ENCODE results near the gene FKBP8. TPM values are rescaled to one million over a fixed set of nuclear protein-coding genes. Genes with fewer than 3 reads are reported as not detected.

The FKBP8 gene
- total RNA-seq, 1 experiment from 2014 or later: 184 TPM

- H3K4me1 Mint-ChIP-seq (ENCODE audit: low read depth, unreplicated experiment): peaks cover 14% of the 10 kb centered on the region
- CTCF ChIA-PET: interaction anchor here (0.7 to 1.5 kb wide), 5 partner anchors 9 to 257 kb away, joined by 3 to 6 read pairs (median 5); no protein-coding TSS in a partner anchor
- H3K4me3 Mint-ChIP-seq (ENCODE audit: unreplicated experiment): peak overlapping the region; percentile 82
- intact Hi-C loops (cut with micrococcal nuclease; ENCODE audit: unreplicated experiment): no loop called here
- H3K27me3 Mint-ChIP-seq (ENCODE audit: insufficient read depth, unreplicated experiment): no peaks in the 10 kb centered on the region
- peak in 1 of 2 experiments; percentile 24 for TF ChIP-seq CTCF (IDR thresholded peaks at IDR 0.05; ENCODE audit: insufficient read depth in 1 of 2, low read depth in 1 of 2, low read length in 1 of 2, severe bottlenecking in 1 of 2, unreplicated experiment in 1 of 2)
- H3K27ac Mint-ChIP-seq (ENCODE audit: unreplicated experiment): peak overlapping the region; percentile 53
- POLR2A ChIA-PET: interaction anchor here (1.7 kb wide), 1 partner anchor 33 kb away, joined by 12 read pairs; the partner anchor contains the start of gene KXD1
- peaks cover 18% of the 10 kb centered on the region for H3K36me3 Mint-ChIP-seq (ENCODE audit: insufficient read depth, unreplicated experiment)
- TSS peak; percentile 62 for BruUV-seq (replicated peaks)
- Histone ChIP-seq H3K4me1 (peaks cover 4% of the 10 kb centered on the region; the same call in 1 of the 2 replicates), H3K9me3 (no peaks in the 10 kb centered on the region), H3K4me3 (ENCODE audit: low read depth, low read length) (peak overlapping the region; percentile 89), H3K27me3 (replicated peaks; ENCODE audit: control insufficient read depth, insufficient read depth, low read length) (no peaks in the 10 kb centered on the region), H3K36me3 (ENCODE audit: control insufficient read depth, insufficient read depth, low read length) (no peaks in the 10 kb centered on the region)
- DNase-seq: peak; percentile 45 to 49
- no peaks in the 10 kb centered on the region for H3K9me3 Mint-ChIP-seq (ENCODE audit: unreplicated experiment)
These were observed 47.2 kb upstream of the FKBP8 start for GRCh38 chr19:18590273-18591272.

DNA sequence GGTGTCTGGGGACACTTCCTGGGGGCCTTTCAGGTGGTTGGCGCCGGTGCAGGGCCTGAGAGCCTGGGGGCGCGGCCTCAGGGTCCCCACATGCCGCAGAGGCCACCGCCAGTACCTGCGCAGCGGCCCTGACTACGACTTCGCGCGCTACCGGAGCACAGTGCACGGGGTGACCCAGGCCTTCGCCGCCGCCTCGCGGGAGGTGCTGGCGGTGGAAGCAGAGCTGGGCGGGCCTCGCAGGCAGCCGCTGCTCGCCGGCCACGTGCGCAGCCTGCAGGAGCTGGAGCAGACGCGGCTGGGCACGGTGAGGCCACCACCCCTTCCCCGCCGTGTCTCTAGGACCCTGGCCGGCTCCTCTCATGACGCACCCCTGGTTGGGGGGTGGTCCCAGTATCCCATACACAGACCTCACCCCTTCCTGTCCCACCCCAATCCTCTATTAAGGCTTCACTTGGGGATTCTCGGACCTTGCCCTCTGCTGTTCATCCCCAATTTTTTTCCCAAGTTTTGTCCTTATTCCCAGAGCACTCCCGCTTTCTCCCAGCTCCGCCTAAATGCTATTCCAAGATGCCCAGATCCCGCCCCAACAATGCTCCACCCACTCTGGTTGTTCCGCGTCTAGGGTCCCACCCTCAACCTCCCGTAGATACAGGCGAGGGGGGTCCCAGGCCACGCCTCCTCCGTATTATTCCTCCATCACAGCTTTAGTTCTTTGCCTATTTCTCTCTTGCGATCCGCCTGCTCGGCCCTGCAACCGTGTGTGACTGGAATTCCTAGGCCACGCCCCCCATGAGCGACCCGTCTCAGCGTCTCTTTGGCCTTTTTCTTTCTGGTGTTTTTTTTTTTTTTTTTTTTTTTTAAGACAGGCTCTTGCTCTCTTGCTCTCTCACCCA lies 46.3 kb upstream of the FKBP8 start:
- peak overlapping the region; percentile 89 for H3K4me3 ChIP-seq (ENCODE audit: low read depth, low read length)
- intact Hi-C loops (cut with micrococcal nuclease; ENCODE audit: unreplicated experiment): loop anchor here (2.0 to 10.0 kb wide), 3 partner anchors 47 to 258 kb away; partner anchors contain the start of gene KLHL26
- BruUV-seq (replicated peaks): no TSS peak
- peak; percentile 73 to 80 for DNase-seq
- no peaks in the 10 kb centered on the region for H3K9me3 ChIP-seq
- ChIA-PET POLR2A (interaction anchor here (0.6 to 1.7 kb wide), 9 partner anchors 12 to 330 kb away, joined by 3 to 12 read pairs (median 4); partner anchors contain the start of genes COPE, DDX49, KXD1 and SSBP4), CTCF (interaction anchor here (0.5 to 2.6 kb wide), 23 partner anchors 10 to 374 kb away, joined by 3 to 17 read pairs (median 4); partner anchors contain the start of genes ELL and UBA52)
- Mint-ChIP-seq H3K36me3 (ENCODE audit: insufficient read depth, unreplicated experiment) (peaks cover 13% of the 10 kb centered on the region), H3K4me3 (ENCODE audit: unreplicated experiment) (peak overlapping the region; percentile 82), H3K9me3 (ENCODE audit: unreplicated experiment) (no peaks in the 10 kb centered on the region), H3K27me3 (ENCODE audit: insufficient read depth, unreplicated experiment) (no peaks in the 10 kb centered on the region), H3K27ac (ENCODE audit: unreplicated experiment) (peak overlapping the region; percentile 53), H3K4me1 (ENCODE audit: low read depth, unreplicated experiment) (peaks cover 10% of the 10 kb centered on the region)
- H3K36me3 ChIP-seq (ENCODE audit: control insufficient read depth, insufficient read depth, low read length): no peaks in the 10 kb centered on the region
- H3K27me3 ChIP-seq (replicated peaks; ENCODE audit: control insufficient read depth, insufficient read depth, low read length): no peaks in the 10 kb centered on the region
- peak in 1 of 2 experiments; percentile 8 for TF ChIP-seq CTCF (IDR thresholded peaks at IDR 0.05; ENCODE audit: insufficient read depth in 1 of 2, low read depth in 1 of 2, low read length in 1 of 2, severe bottlenecking in 1 of 2, unreplicated experiment in 1 of 2)
- H3K4me1 ChIP-seq: peaks cover 2% of the 10 kb centered on the region; the same call in 1 of the 2 replicates
